H1 (cell line): ENCODE data around the gene WIPF3. TPM values are rescaled to one million over a fixed set of nuclear protein-coding genes. Genes with fewer than 3 reads are reported as not detected.

Experiments
- polyA plus RNA-seq, 7 experiments: library from polyadenylated mRNA; depleted of rRNA in 3 of 7; stranded (reverse) in 5 of 7; unstranded in 2 of 7; fragments of >200 nt in 5 of 7; fragments of 200-250 nt in 2 of 7; gene quantifications; 1 replicate in 5 of 7; 2 replicates in 1 of 7; 4 replicates in 1 of 7; pipeline versions ENCODE4 v1.2.1 to v1.2.3, GENCODE V29; 2011 to 2013; ENCODE audit warnings: missing spikeins in 2 of 7, mixed read lengths in 2 of 7
- small RNA-seq: library from polyadenylated mRNA; stranded (forward); fragments of <200 nt; extraction: miRNeasy Mini kit (QIAGEN cat#:217004); gene quantifications from one replicate; pipeline ENCODE3, GENCODE V24; 2013; ENCODE audit not compliant: insufficient read depth
- total RNA-seq: library from RNA; stranded (reverse); fragmentation: NEBNext Ultra II Directional; extraction: Animal tissue kit (Norgen Biotek cat#: 25700); gene quantifications from 2 replicates; pipeline ENCODE4 v1.2.1, GENCODE V29; 2021

WIPF3 gene
- total and polyA plus RNA-seq, 2 of the 8 experiments (the other 6 are each of a cell fraction or from before 2014, with no cell fraction given), result 5.0 to 12.1 TPM

Small RNA genes within 50 kb of the gene (small RNA-seq; reads per million reads assigned to genes)
- not detected for gene RF01210

Other genes with a start within 250 kb of the WIPF3 start
- 7.9 and 10.1 TPM in 2 replicates for gene PRR15, start 242.7 kb upstream of the WIPF3 start, total RNA-seq
- 4.9 and 8.4 TPM in 2 replicates for gene PRR15, start 242.7 kb upstream of the WIPF3 start, polyA plus RNA-seq (2011; rRNA removed)
- gene SCRN1, start 183.3 kb downstream of the WIPF3 start, total RNA-seq, result 70.5 and 75.8 TPM in 2 replicates
- gene SCRN1, start 183.3 kb downstream of the WIPF3 start, polyA plus RNA-seq (2011; rRNA removed), result 27.5 and 36.0 TPM in 2 replicates
- gene FKBP14, start 220.2 kb downstream of the WIPF3 start, total RNA-seq, result 20.2 and 20.7 TPM in 2 replicates
- 2.2 and 3.2 TPM in 2 replicates for gene FKBP14, start 220.2 kb downstream of the WIPF3 start, polyA plus RNA-seq (2011; rRNA removed)
- 42.0 and 44.0 TPM in 2 replicates for gene PLEKHA8, start 221.9 kb downstream of the WIPF3 start, total RNA-seq
- 6.6 and 10.7 TPM in 2 replicates for gene PLEKHA8, start 221.9 kb downstream of the WIPF3 start, polyA plus RNA-seq (2011; rRNA removed)